ENCODE data around the gene KIFBP.

- TF ChIP-seq, protein P1, sequence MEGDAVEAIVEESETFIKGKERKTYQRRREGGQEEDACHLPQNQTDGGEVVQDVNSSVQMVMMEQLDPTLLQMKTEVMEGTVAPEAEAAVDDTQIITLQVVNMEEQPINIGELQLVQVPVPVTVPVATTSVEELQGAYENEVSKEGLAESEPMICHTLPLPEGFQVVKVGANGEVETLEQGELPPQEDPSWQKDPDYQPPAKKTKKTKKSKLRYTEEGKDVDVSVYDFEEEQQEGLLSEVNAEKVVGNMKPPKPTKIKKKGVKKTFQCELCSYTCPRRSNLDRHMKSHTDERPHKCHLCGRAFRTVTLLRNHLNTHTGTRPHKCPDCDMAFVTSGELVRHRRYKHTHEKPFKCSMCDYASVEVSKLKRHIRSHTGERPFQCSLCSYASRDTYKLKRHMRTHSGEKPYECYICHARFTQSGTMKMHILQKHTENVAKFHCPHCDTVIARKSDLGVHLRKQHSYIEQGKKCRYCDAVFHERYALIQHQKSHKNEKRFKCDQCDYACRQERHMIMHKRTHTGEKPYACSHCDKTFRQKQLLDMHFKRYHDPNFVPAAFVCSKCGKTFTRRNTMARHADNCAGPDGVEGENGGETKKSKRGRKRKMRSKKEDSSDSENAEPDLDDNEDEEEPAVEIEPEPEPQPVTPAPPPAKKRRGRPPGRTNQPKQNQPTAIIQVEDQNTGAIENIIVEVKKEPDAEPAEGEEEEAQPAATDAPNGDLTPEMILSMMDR (IDR thresholded peaks at IDR 0.05) = no peak
- no peak for TF ChIP-seq POLR2A (IDR thresholded peaks at IDR 0.05)
These were observed 59.5 kb downstream of the KIFBP start for GRCh38 chr10:69048103-69048502.

Measured in lower leg skin (tissue), 3 donors.